ENCODE results near the gene GPC6.

DNA sequence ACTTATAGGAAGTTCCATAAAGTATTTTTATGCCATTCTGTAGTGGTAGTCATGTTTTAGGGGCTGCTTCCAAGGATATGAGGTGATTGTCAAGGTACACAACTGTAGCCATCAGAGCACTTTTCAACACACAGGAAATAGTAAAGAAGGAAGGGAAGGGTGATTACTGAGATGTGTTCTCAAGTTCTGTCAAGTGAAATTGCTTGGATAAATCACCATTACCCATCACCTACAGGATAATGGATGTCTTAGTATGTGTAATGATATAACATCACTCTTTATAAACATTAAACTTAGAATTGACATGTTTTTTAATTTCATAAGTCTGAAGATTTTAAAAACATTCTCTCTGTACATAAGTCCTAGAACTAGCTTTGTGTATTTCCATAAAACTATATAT is 765.0 kb downstream of the GPC6 start:
- TF ChIP-seq, protein P1, sequence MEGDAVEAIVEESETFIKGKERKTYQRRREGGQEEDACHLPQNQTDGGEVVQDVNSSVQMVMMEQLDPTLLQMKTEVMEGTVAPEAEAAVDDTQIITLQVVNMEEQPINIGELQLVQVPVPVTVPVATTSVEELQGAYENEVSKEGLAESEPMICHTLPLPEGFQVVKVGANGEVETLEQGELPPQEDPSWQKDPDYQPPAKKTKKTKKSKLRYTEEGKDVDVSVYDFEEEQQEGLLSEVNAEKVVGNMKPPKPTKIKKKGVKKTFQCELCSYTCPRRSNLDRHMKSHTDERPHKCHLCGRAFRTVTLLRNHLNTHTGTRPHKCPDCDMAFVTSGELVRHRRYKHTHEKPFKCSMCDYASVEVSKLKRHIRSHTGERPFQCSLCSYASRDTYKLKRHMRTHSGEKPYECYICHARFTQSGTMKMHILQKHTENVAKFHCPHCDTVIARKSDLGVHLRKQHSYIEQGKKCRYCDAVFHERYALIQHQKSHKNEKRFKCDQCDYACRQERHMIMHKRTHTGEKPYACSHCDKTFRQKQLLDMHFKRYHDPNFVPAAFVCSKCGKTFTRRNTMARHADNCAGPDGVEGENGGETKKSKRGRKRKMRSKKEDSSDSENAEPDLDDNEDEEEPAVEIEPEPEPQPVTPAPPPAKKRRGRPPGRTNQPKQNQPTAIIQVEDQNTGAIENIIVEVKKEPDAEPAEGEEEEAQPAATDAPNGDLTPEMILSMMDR (IDR thresholded peaks at IDR 0.05), result no peak
- TF ChIP-seq EZH2 (IDR thresholded peaks at IDR 0.05; ENCODE audit: borderline replicate concordance, insufficient read depth, low read depth, low read length, poor library complexity, severe bottlenecking), result no peak

Data from B cell (primary cell).